HG03342 (cell line): ENCODE measurements around the gene CRHBP.

Source experiments
- ATAC-seq: cut with Tn5 transposase; IDR thresholded peaks from one replicate; pipeline ENCODE4 v1.9.1; 2021; ENCODE audit warnings: mild to moderate bottlenecking, moderate library complexity; ENCODE audit not compliant: unreplicated experiment

Gene CRHBP

GRCh38 chr5:77012601-77013000 is 59.8 kb downstream of the CRHBP start:
- ATAC-seq = no peak

GRCh38 chr5:77015938-77016569 is 63.2 kb downstream of the CRHBP start:
- ATAC-seq = no peak

- ATAC-seq = no peak
These were observed 64.1 kb downstream of the CRHBP start for GRCh38 chr5:77016962-77017361.

- ATAC-seq = no peak
These were observed 64.8 kb downstream of the CRHBP start for GRCh38 chr5:77017668-77018067.
